ENCODE results near the gene RPS19BP1. TPM values are rescaled to one million over a fixed set of nuclear protein-coding genes. Genes with fewer than 3 reads are reported as not detected.

RPS19BP1 gene
- total RNA-seq, 2 donors from 2014 or later: 186 to 264 TPM

DNA sequence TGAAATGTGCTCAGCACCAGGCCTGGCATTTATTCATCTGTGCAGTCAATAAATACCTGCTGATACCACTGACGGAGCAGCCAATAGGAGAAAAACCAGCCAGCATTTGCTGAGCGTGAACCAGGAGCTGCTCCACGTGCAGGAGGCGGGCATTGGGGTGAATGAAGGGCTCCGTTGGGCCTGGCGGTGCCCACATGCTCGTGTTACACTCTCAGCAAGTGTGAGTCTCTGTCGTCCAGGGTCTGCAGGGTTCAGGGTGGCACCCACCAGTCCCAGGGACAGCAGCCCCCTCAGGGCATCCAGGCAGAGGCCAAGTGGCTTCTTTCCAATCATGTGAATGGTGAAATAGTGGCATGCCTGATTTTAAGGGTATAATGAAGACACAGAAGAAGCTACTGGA lies 4.2 kb upstream of the RPS19BP1 start:
- Histone ChIP-seq H3K4me1 (replicated peaks) (peaks cover under 1% of the 10 kb centered on the region), H3K27ac (no peak overlapping the region), H3K9me3 (no peaks in the 10 kb centered on the region), H3K4me3 (no peak overlapping the region), H3K36me3 (no peaks in the 10 kb centered on the region), H3K27me3 (replicated peaks; ENCODE audit: insufficient read depth) (no peaks in the 10 kb centered on the region)
- intact Hi-C loops (cut with DNase I): loop anchor here (5.0 to 10.0 kb wide), 2 partner anchors 486 to 808 kb away; partner anchors contain the start of gene ADSL
- WGBS: 55% methylated on average over 8 of the region's 8 CpGs
- no peak for DNase-seq (ENCODE audit: low spot score)
- TF ChIP-seq POLR2A (IDR thresholded peaks at IDR 0.05) (no peak), POLR2AphosphoS5 (IDR thresholded peaks at IDR 0.05) (no peak)
- TF ChIP-seq, protein P1, sequence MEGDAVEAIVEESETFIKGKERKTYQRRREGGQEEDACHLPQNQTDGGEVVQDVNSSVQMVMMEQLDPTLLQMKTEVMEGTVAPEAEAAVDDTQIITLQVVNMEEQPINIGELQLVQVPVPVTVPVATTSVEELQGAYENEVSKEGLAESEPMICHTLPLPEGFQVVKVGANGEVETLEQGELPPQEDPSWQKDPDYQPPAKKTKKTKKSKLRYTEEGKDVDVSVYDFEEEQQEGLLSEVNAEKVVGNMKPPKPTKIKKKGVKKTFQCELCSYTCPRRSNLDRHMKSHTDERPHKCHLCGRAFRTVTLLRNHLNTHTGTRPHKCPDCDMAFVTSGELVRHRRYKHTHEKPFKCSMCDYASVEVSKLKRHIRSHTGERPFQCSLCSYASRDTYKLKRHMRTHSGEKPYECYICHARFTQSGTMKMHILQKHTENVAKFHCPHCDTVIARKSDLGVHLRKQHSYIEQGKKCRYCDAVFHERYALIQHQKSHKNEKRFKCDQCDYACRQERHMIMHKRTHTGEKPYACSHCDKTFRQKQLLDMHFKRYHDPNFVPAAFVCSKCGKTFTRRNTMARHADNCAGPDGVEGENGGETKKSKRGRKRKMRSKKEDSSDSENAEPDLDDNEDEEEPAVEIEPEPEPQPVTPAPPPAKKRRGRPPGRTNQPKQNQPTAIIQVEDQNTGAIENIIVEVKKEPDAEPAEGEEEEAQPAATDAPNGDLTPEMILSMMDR (IDR thresholded peaks at IDR 0.05): no peak

DNA sequence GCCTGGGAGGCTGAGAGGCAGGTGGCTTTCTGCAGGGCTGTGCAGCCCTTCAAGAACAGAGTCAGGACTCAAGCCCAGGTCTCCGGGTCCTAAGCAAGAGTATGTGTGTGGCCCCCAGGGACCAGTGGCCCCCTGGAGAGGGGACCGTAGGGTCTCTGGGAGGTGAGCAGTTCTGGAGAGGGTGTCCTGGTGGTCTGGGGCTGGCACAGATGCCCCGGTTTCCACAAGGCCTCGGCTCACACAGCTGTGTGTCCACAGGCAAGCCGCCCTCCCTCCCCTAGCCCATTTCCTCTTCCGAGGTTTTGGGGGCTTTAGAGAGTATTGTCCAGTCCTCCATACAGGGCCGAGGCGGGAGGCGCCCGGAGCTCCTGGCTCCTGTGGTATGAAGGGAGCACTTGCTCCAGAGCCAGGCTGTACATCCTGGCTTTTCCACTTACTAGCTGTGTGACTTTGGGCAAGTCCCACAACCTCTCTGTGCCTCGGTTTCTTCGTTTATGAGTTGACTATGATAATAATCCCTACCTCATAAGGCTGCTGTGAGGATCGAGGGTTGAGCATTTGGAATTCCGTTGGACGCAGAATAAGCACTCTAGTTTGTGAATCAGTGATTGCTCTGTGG lies 3.4 kb upstream of the RPS19BP1 start:
- Histone ChIP-seq H3K9me3 (no peaks in the 10 kb centered on the region), H3K4me3 (no peak overlapping the region), H3K27ac (no peak overlapping the region), H3K4me1 (replicated peaks) (peaks cover 8% of the 10 kb centered on the region), H3K27me3 (replicated peaks; ENCODE audit: insufficient read depth) (no peaks in the 10 kb centered on the region), H3K36me3 (no peaks in the 10 kb centered on the region)
- 92% methylated on average over 15 of the region's 15 CpGs for WGBS
- no peak for DNase-seq (ENCODE audit: low spot score)
- intact Hi-C loops (cut with DNase I): loop anchor here (5.0 to 10.0 kb wide), 2 partner anchors 486 to 809 kb away; partner anchors contain the start of gene ADSL
- TF ChIP-seq POLR2AphosphoS5 (IDR thresholded peaks at IDR 0.05): no peak
- TF ChIP-seq, protein P1 (IDR thresholded peaks at IDR 0.05): no peak
- TF ChIP-seq POLR2A (IDR thresholded peaks at IDR 0.05): no peak

GRCh38 chr22:39535357-39535725 lies 2.8 kb upstream of the RPS19BP1 start:
- H3K4me1 ChIP-seq (replicated peaks): peaks cover 10% of the 10 kb centered on the region

DNA sequence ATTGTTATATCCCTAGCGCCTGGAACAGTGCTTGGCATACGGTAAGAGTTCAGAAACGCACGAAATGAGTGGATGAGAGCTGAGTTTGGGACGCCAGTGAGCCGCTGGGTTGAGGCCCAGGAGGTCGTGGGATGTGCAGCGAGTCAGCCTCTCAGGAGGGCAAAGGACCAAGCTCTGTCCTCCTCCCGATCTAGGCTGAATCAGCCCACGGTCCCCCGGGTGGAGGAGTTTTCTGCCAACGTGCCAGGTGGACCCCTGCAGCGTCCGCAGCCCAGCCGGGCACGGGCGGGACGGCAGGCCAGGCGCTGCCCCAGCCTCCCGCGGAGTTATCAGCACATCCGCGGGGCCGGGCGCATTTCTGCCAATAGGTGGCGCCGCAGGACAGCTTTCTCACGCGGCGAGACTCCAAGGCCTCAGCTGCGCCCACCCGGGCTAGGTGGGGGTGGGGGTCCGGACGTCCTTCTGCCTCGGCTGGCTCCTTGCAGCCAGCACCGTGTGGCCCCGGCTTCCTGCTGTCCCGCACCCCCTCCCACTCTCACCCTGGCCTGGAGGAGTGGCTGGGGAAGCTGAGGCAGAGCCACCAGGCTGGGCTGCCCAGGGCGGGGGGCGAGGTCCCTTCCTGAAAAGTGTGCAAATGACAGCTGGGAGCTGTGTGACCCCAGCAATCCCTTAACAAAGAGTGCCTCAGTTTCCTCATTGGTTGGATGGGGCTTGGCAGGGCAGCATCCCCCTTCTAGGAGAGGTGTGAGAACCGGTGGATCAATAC lies 2.2 kb upstream of the RPS19BP1 start:
- Histone ChIP-seq H3K4me3 (no peak overlapping the region), H3K4me1 (replicated peaks) (peaks cover 15% of the 10 kb centered on the region), H3K9me3 (no peaks in the 10 kb centered on the region), H3K27ac (peak overlapping the region in 1 of 2 donors; percentile 6), H3K27me3 (replicated peaks; ENCODE audit: insufficient read depth) (no peaks in the 10 kb centered on the region), H3K36me3 (no peaks in the 10 kb centered on the region)
- 9% methylated on average over 41 of the region's 41 CpGs for WGBS
- intact Hi-C loops (cut with DNase I): loop anchor here (5.0 to 10.0 kb wide), 3 partner anchors 488 to 810 kb away; partner anchors contain the start of gene ADSL
- TF ChIP-seq POLR2AphosphoS5 (IDR thresholded peaks at IDR 0.05): peak; percentile 59
- TF ChIP-seq, protein P1 (IDR thresholded peaks at IDR 0.05): peak; percentile 83 to 97 (median 94)
- no peak for TF ChIP-seq POLR2A (IDR thresholded peaks at IDR 0.05)
- peak; percentile 80 for DNase-seq (ENCODE audit: low spot score)

More at GRCh38 chr22:39535357-39535725, 2.8 kb upstream of the RPS19BP1 start:
- no peak overlapping the region for H3K4me3 ChIP-seq
- no peaks in the 10 kb centered on the region for H3K9me3 ChIP-seq
- TF ChIP-seq, protein P1 (IDR thresholded peaks at IDR 0.05): no peak
- TF ChIP-seq POLR2AphosphoS5 (IDR thresholded peaks at IDR 0.05) (no peak), POLR2A (IDR thresholded peaks at IDR 0.05) (no peak)
- H3K27ac ChIP-seq: no peak overlapping the region
- no peaks in the 10 kb centered on the region for H3K27me3 ChIP-seq (replicated peaks; ENCODE audit: insufficient read depth)
- DNase-seq (ENCODE audit: low spot score): no peak
- intact Hi-C loops (cut with DNase I): loop anchor here (5.0 to 10.0 kb wide), 2 partner anchors 487 to 809 kb away; partner anchors contain the start of gene ADSL
- WGBS: 51% methylated on average over 9 of the region's 13 CpGs
- no peaks in the 10 kb centered on the region for H3K36me3 ChIP-seq
